CD4-positive, alpha-beta T cell treated with Interleukin-2 at 100 ng/mL for 4 hours (primary cell): ENCODE measurements around the gene NMNAT2.

Experiments used
- DNase-seq: peaks from one replicate; pipeline ENCODE4 v3.0.0-alpha.2; 2020; ENCODE audit warnings: low spot score

NMNAT2 gene

GRCh38 chr1:183212870-183213269 lies 205.3 kb downstream of the NMNAT2 start:
- no peak for DNase-seq

- no peak for DNase-seq
Observed at GRCh38 chr1:183210681-183211080, 207.5 kb downstream of the NMNAT2 start.

- DNase-seq, result no peak
Observed at GRCh38 chr1:183209533-183210158, 208.5 kb downstream of the NMNAT2 start.

- no peak for DNase-seq
Observed at GRCh38 chr1:183206538-183207122, 211.6 kb downstream of the NMNAT2 start.

GRCh38 chr1:183205196-183205781 lies 212.9 kb downstream of the NMNAT2 start:
- DNase-seq, result no peak

- no peak for DNase-seq
Observed at GRCh38 chr1:183203094-183203493, 215.1 kb downstream of the NMNAT2 start.

- DNase-seq, result no peak
Observed at GRCh38 chr1:183200451-183200850, 217.7 kb downstream of the NMNAT2 start.

GRCh38 chr1:183199304-183199703 lies 218.9 kb downstream of the NMNAT2 start:
- DNase-seq, result no peak

- no peak for DNase-seq
Observed at GRCh38 chr1:183198463-183198862, 219.7 kb downstream of the NMNAT2 start.
